NCI-H510A (cell line): ENCODE measurements around the gene ALG13.
"Not testable (repeated sequence)": the region's sequence is repeated elsewhere in the genome, so short reads cannot be mapped to it uniquely, and the experiment has no call there.

Source experiments
- DNase-seq: peaks from one replicate; lab custom pipeline; 2025; lab: John Stamatoyannopoulos, UW

The ALG13 gene

DNA sequence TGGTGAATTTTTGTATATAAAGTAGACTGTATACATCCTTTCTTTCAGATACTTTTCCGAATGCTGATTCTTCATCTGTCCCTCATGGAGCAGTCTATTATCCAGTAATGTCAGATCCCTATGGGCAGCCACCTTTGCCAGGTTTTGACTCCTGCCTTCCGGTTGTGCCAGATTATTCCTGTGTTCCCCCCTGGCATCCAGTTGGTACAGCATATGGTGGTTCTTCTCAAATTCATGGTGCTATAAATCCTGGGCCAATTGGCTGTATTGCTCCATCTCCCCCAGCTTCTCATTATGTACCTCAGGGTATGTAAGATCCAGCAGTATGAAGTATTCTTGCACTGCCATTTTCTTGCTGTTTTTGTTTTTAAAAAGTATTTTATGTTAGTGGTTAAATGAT, 78.7 kb downstream of the ALG13 start:
- no peak for DNase-seq

DNA sequence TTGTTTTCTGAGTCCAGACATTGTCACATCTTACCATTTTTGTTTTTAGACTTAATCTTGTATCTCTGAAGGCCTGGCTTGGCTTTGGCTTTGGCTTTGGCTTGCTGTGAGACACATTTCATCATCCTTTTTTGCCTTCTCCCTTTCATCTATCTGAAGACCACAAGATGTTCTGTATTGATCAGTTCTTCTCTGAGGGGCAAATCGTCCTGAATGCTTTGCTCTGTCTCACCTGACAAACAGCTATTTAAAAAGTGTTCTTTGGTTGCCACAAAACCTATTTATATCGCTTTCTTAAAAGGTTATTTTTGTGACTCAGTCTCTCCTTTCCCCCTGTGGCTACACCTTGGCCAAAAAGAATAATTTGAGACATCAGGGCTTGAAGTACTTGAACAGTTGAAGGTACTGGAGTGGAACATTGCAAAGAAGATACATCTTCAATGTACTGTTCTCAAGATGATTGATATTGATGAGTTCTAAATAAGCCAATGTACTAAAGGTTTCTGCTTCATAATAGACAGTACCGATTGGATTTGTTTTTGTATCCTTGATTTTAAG, 80.7 kb downstream of the ALG13 start:
- no peak for DNase-seq

DNA sequence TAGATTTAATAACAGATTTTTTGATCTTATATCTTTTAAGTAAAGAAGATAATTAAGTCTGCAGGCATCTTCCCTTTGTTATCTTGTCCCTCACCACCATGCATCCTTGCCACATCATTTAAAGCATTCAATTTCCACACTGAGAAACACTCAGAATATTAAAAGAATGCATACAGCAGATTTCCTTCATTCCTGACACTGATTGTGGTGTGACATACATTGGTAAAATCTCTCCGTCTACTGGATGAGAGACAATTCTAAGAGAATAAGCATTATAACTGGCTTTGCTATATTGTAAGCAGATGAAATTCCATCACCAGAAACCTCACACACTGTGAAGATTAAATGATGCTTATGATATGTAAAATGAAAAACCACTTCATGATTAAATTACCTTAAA, 97.6 kb downstream of the ALG13 start:
- no peak for DNase-seq

DNA sequence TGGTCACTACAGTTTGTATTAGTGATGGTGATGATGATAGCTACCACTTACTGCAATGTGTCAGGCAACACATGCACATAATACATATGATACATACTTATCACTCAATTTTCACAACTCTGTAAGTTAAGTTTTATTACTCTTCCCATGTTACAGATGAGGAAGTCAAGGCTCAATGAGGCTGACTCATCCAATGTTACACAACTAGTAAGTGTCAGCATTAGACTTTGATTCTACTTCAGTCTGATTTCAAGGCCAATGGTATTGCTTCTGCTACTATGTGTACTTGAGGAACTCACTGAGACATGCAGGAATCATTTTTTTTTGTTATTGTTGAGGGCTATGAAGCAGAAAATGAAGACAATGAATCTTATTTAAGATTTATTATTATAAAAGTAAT, 98.6 kb downstream of the ALG13 start:
- no peak for DNase-seq

DNA sequence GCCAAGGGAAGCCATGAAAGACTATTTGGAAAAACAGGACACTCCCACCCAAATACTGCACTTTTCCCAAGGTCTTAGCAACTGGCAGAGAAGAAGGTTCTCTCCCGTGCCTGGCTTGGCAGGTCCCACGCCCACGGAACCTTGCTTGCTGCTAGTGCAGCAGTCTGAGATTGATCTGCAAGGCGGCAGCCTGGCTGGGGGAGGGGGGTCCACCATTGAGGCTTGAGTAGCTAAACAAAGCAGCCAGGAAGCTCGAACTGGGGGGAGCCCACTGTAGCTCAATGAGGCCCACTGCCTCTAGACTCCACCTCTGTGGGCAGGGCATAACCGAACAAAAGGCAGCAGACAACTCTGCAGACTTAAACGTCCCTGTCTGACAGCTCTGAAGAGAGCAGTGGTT, 103.7 kb downstream of the ALG13 start:
- no peak for DNase-seq

DNA sequence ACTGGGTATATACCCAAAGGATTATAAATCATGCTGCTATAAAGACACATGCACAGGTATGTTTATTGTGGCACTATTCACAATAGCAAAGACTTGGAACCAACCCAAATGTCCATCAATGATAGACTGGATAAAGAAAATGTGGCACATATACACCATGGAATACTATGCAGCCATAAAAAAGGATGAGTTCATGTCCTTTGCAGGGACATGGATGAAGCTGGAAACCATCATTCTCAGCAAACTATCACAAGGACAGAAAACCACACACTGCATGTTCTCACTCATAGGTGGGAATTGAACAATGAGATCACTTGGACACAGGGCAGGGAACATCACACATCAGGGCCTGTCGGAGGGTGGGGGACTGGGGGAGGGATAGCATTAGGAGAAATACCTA, 109.1 kb downstream of the ALG13 start:
- DNase-seq, result not testable (repeated sequence)
